PFSK-1 (cell line): ENCODE results near the gene SUSD4.

Experiments used
- FOXP2 ChIP-seq: optimal IDR thresholded peaks from 2 replicates; pipeline ENCODE3; 2011; ENCODE audit warnings: borderline replicate concordance, control low read depth, inconsistent platforms; ENCODE audit not compliant: insufficient read depth; ENCODE audit errors: extremely low read length, extremely low read depth
- POLR2AphosphoS5 ChIP-seq: IDR thresholded peaks from 2 replicates; pipeline ENCODE4 v1.6.1; 2012; ENCODE audit warnings: low read depth, mild to moderate bottlenecking, control low read depth, low read length, moderate library complexity
- SIN3A ChIP-seq: IDR thresholded peaks from 2 replicates; pipeline ENCODE4 v1.6.1; 2012; ENCODE audit warnings: mild to moderate bottlenecking, low read length, moderate library complexity, borderline replicate concordance; ENCODE audit not compliant: insufficient read depth
- TAF1 ChIP-seq: IDR thresholded peaks from 2 replicates; pipeline ENCODE4 v1.6.1; 2012; ENCODE audit warnings: low read length, control low read depth, borderline replicate concordance; ENCODE audit not compliant: insufficient read depth
- TF ChIP-seq, protein P1 (sequence below), 2 experiments: IDR thresholded peaks; 2 replicates each; pipeline versions ENCODE4 v1.6.1 to v1.8.0; 2011 to 2012; ENCODE audit warnings: low read depth in 2 of 2, low read length in 2 of 2, control low read depth in 1 of 2, inconsistent platforms in 1 of 2, mild to moderate bottlenecking in 1 of 2, moderate library complexity in 1 of 2; ENCODE audit not compliant: insufficient read depth in 1 of 2

The SUSD4 gene

DNA sequence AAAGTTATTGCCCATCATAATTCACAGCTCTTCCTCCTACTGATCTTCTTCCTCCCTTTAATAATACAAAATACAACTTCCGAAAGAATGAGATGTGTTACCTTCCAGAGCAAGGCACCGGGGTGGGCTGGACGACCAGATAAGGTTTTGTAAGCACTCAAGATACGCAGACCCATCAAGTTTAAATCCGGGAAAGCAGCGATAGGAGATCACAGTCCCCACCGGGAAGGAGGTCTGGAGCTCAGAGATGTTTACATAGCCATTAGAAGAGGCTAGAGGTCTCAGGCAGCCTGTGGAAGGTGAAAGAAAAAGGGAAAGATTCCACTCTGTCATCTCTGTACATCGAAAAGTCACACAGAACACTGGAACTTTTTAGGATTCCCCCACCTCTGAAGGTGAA, 99.4 kb downstream of the SUSD4 start:
- no peak for TF ChIP-seq FOXP2

DNA sequence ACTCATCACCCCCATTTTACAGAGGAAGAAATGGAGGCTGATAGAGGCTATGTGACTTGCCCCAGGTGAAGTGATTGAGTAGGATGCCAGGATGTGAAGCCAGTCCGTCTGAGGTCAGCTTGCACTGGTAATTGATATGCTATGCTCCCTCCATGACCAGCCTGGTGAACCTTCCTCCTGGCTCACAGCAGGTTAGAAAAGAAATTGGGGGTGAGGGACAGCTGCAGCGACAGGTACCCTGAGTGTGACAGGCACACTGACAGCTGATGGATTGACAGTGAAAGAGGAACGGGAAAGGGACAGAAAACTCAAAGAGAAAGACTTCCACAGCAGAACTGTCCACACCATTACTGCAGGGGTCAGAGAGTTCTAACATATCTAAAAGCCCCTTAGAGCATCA, 102.1 kb downstream of the SUSD4 start:
- TF ChIP-seq TAF1 (no peak), FOXP2 (no peak), SIN3A (no peak), POLR2AphosphoS5 (no peak)
- TF ChIP-seq, protein P1, sequence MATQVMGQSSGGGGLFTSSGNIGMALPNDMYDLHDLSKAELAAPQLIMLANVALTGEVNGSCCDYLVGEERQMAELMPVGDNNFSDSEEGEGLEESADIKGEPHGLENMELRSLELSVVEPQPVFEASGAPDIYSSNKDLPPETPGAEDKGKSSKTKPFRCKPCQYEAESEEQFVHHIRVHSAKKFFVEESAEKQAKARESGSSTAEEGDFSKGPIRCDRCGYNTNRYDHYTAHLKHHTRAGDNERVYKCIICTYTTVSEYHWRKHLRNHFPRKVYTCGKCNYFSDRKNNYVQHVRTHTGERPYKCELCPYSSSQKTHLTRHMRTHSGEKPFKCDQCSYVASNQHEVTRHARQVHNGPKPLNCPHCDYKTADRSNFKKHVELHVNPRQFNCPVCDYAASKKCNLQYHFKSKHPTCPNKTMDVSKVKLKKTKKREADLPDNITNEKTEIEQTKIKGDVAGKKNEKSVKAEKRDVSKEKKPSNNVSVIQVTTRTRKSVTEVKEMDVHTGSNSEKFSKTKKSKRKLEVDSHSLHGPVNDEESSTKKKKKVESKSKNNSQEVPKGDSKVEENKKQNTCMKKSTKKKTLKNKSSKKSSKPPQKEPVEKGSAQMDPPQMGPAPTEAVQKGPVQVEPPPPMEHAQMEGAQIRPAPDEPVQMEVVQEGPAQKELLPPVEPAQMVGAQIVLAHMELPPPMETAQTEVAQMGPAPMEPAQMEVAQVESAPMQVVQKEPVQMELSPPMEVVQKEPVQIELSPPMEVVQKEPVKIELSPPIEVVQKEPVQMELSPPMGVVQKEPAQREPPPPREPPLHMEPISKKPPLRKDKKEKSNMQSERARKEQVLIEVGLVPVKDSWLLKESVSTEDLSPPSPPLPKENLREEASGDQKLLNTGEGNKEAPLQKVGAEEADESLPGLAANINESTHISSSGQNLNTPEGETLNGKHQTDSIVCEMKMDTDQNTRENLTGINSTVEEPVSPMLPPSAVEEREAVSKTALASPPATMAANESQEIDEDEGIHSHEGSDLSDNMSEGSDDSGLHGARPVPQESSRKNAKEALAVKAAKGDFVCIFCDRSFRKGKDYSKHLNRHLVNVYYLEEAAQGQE (IDR thresholded peaks at IDR 0.05; ENCODE audit: insufficient read depth in 1 of 2, low read depth in 2 of 2, low read length in 2 of 2): no peak

DNA sequence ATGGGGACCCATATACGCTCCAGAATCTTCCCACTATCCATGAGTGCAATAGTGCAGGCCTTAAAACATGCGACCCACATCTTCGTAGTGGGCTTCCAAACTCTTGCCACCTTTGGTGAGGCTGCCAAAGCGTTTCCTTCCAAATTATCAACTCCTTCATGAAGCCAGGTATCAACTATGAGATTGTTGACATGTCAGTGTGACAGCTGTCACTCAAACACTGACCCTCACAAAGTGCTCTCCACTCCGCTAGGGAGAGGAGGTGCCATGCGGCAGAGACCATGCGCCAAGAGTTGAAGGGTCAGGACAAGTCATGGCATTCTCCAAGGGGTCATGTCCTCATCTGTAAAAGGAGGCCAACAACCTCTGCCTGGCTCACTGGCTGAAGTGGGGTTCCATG, 103.3 kb downstream of the SUSD4 start:
- TF ChIP-seq TAF1 (no peak), SIN3A (no peak), POLR2AphosphoS5 (no peak), FOXP2 (no peak)
- TF ChIP-seq, protein P1 (IDR thresholded peaks at IDR 0.05; ENCODE audit: insufficient read depth in 1 of 2, low read depth in 2 of 2, low read length in 2 of 2): no peak

DNA sequence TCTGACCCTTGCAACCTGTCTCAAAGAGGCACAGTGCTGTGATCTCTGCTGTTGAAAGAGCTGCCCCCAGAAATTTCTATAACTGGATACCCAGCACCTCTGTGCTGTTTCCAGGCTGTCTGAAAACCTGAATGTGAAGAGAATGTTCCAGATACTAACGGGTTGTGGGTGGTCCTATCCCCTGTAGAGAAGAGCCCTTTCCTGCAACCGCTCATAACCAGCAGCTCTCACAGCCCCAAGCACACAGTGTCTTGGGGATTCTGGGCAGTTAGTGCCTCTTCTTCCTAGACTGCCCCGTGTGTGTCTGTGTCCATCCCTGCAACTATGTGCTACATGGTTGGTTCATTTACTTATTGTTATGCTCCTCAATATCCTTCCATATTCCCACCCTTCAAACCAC, 104.5 kb downstream of the SUSD4 start:
- TF ChIP-seq, protein P1 (IDR thresholded peaks at IDR 0.05; ENCODE audit: insufficient read depth in 1 of 2, low read depth in 2 of 2, low read length in 2 of 2): no peak
- TF ChIP-seq TAF1 (no peak), POLR2AphosphoS5 (no peak), FOXP2 (no peak), SIN3A (no peak)

DNA sequence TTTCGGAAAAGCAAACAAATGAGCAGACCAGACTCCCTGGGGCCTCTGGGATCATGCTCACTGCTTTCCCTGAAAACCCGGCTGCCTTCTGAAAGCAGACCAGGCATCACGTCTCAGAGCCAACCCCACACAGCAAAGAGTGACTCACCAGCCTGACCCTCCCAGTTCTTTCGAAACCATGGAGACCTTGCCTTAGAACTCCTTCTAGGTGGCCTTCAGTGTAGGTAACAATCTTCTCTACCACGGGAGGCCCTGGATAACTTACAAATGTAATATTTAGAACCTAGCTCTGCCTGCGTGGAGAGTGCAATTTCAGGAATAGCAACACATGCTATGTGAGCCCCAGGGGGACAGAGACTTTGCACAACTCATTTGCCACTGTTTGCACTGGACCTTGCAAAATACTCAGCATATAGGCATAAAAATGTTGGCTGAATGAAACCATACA, 105.2 kb downstream of the SUSD4 start:
- TF ChIP-seq, protein P1 (IDR thresholded peaks at IDR 0.05; ENCODE audit: insufficient read depth in 1 of 2, low read depth in 2 of 2, low read length in 2 of 2): no peak
- no peak for TF ChIP-seq FOXP2
- TF ChIP-seq SIN3A: no peak
- TF ChIP-seq TAF1: no peak
- TF ChIP-seq POLR2AphosphoS5: no peak
